Activated naive CD4-positive, alpha-beta T cell (primary cell): ENCODE results near the gene AIFM2.
"Not testable (repeated sequence)": the region's sequence is repeated elsewhere in the genome, so short reads cannot be mapped to it uniquely, and the experiment has no call there.

Experiments used
- DNase-seq, 4 experiments: peaks; one replicate each; lab custom pipeline; 2025; lab: John Stamatoyannopoulos, UW

AIFM2 gene

DNA sequence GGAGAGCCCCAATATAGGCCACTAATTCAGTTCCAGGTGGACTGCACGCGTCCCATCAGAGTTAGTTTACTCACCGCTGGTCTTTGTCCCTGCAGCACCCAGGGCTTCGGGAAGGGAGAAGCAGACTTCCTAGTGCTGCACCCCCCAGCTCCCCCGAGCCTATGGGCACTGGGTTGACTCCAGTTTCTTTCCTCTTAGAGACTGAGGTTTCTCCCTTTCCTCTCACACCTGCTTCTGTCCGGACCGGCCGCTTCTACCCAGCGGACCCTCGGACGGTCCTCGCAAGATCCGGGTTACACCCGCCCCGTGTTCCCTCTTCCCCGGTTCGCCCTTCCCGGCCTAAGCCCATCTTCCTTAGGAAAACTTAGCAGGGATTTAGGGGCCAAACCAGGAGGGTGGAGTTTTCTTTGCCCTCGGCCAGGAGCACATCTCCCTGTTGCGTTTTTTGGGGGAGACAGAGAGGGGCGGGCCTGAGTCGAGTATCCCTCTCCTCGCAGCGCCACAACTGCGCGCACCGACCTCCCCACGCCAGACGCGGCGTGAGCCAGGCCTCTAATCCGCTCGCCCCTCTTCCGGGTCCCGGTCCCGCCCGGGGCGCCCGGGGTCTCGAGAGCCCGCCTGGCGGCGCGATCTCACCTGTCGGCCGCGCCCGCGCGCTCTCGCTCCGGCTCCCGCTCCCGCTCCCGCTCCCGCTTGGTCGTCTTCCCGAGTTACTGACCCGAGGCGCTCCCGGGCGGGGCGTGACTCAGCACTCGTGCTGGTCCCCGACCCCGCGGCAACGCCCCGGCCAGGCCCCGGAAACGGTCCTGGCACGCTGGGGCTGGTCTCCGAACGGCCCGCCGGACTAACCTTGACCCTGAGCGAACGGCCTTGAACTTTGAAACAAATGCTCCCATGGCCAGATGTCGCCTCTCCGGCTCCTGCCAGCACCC lies at the start of gene AIFM2:
AIFM2 (minus strand) TSS at position 728 of the 932 bp plus-strand sequence. CDS start 8,741 bp downstream, outside the sequence.
- peak in 2 of 4 experiments; percentile 10 to 14 for DNase-seq

DNA sequence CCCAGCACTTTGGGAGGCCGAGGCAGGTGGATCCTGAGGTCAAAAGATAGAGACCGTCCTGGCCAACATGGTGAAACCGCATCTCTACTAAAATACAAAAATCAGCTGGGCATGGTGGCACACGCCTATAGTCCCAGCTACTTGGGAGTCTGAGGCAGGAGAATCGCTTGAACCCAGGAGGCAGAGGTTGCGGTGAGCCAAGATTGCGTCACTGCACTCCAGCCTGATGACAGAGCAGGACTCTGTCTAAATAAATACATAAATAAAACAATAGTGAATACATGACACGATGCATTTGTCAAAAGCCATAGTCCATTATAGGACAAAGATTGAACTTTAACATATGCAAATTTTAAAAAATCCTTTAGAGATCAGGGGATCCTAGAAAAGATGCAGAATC lies 46.6 kb upstream of the AIFM2 start:
- DNase-seq: not testable (repeated sequence)

DNA sequence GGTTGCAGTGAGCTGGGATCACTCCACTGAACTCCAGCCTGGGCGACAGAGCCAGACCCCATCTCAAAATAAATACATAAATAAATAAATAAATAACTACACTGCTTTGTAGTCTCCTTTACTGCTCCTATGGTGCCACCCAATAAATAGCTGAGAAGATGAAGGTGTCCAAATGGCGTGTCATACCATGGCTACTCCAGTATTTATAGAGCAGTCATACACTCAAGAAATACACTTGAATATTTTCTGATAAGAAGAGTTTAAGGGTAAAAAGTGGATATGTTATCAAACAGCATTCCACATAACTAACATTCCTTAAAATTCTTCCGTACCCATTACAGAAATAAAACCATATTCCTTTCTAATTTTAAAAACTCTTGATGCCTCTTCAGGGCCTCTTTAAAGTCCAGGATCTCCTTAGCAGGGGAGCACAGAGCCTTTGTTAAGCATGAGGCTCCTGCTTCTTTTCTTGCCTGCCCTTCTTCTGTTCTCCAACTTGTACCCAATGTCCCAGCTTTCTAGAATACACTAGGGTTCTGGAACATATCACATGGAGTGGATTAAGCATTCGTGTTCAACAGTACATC lies 45.6 kb upstream of the AIFM2 start:
- DNase-seq: no peak

DNA sequence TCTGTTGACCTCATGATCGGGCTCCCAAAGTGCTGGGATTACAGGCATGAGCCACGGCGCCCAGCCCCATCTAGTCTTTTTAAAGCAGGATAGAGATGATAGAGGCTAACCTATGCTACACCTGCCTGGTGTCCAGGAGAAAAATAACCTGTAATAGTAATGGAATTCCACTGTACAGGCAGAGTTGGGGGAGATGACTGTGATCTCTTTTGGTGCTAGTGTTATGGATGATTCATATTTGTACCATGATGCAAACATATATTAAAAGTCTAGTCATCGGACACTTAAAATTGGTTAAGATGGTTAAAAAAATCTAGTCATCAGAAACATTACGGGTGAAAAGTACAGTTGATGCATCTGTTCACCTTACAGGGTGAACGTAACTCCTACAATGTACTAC lies 43.8 kb upstream of the AIFM2 start:
- no peak for DNase-seq

DNA sequence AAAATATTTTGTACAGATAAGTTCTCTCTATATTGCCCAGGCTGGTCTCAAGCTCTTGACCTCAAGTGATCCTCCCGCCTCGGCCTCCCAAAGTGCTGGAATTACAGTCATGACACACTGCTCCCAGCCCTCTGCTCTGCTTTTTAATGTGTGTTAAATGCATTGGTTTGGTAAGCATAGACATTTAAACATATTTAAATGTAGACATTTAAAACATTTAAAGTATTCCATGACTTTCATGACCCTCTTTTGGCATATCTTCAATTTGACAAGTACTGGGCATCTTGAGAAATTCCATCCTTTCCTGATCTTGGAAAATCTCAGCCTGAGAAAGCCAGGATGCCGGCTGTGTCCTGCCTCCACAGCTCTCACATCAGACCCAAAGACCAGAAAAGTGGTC lies 42.9 kb upstream of the AIFM2 start:
- no peak for DNase-seq

DNA sequence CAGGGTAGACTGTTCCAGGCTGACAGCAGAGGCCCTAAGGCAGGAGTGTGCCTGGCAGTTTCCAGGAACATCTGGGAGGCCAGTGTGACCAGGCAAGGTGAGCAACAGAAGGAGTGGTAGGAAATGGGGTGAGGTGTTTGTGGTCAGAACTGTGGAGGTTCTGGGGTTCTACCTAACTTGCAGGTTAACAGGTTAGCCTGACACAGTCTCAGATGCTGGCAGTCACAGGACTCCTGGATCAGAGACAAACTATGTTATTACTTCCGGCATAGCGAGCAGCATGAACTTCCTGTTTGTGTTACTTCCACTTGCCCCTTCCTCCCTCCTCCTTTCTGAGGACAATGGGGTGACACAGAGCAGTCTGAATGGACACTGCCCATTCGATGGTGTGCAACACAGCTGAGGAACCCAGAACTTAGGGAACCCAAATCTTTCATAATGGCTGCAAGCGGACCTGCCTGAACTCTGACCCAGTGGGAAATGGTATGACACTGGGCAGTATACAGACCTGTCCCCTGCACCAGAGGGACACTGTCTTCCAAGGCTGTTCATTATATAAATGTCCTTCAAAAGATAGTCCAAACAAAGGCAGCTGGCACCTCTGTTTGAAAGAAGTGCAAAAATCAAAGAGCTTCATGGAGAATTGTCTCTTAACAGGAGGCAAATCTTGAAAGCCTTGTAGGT lies 41.6 kb upstream of the AIFM2 start:
- no peak for DNase-seq

DNA sequence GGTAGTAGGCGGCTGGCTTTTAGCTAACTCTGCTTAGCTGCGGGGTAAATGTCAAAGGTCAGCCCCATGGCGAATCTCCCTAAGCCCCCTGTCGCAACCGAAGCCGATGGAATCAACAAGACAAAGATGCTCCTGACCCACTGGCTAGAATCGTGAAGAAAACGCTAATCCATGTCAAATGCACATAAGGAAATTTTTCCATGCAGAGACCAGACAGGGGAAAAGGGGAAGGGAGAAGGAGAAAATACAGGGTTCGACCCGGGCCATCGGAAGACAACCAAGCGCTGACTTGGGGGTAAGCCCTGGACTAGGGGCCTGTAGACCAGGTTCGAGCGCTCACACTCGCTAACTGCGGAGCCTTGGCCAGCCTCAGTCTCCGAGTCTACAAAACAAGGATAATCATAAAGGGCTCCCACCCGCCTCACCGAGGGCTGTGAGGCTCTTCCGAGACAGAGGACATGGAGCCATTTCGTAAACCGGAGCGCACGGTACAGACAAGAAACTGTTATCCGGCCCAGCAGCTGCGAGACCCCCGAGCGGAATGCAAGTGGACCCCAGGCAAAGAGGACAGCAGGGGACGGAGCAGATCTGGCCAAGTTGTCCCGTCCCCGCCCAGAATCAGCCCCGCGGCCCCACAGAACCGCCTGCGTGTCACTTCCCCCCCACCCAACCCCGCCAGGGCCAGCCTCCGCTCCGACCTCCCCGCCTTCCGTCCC lies 37.2 kb upstream of the AIFM2 start:
- DNase-seq: no peak

DNA sequence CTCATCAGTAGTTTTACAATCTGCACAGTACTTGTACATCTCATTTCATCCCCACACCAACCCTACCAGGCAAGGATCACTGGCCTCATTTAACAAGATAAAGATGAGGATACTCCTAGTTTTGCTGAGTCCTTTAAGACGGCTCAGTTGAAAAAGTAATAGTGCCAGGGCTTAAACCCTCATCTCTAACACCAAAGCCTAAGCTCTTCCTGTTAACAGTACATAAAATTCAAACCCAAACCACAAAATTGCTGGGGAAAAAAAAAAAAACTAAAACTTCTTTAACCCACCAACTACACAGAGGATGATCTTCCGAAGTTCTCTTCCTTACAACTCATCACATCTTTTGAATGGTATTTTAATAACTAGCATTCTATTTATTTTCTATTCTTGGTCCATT lies 36.4 kb upstream of the AIFM2 start:
- no peak for DNase-seq

DNA sequence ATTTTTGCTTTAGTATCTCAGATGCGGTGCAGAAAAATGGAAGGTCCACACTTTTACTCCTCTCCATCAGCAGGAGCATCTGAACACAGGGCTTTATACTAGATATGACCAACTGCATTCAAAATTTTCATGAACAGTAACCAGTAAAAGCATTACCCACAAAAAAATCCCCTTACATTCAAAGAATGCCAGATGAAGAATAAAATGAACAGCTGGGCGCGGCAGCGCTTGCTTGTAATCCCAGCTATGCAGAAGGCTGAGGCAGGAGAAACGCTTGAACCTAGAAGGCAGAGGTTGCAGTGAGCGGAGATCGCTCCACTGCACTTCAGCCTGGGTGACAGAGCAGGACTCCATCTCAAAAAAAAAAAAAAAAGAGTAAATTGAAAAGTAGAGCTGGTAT lies 34.6 kb upstream of the AIFM2 start:
- DNase-seq: no peak

DNA sequence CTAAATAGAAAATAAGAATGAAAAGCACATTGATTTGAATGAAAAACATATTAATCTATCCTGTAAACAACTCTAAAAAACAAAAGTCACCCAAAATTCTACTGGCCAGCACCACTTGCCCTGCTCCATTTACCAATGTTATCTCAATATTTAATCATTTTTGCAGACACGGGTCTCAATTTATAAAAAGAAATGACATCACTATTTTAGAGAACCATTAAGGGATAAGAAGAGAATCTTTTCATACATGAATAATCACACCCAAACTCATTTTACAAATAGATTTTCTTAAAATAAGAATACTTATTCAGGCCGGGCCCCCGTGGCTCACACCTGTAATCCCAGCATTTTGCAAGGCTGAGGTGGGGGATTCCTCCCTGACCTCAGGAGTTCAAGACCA lies 33.8 kb upstream of the AIFM2 start:
- no peak for DNase-seq

DNA sequence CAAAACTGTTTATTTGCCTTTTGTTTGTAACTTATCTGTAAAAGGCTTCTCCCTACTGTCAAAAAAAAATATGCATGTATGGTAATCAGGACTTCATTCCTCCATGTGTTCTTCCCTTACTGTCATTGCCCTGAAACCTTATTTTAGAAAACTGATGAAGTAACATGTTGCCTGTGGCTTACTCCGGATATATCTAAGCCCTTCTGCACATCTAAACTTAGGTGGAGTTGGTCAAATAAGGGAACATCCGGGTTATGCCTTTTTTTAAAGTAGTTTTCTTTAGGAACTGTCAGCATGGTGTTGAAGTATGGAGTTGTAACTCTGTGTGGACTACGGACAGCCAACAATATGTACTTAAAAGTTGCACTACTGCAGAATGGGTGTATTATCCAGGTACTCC lies 31.5 kb upstream of the AIFM2 start:
- no peak for DNase-seq

DNA sequence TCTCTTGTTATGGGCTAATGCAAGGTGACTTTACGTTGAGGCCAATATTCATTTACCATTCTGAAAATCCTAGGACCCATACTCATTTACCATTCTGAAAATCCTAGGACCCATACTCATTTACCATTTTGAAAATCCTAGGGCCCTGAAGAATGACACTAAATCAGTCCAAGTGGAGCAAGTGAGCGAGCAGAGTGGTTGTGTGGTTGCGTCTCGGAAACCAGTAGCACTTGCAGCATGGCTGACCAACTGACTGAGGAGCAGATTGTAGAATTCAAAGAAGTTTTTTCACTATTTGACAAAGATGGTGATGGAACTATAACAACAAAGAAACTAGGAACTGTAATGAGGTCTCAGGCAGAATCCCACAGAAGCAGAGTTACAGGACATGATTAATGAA lies 30.8 kb upstream of the AIFM2 start:
- no peak for DNase-seq

DNA sequence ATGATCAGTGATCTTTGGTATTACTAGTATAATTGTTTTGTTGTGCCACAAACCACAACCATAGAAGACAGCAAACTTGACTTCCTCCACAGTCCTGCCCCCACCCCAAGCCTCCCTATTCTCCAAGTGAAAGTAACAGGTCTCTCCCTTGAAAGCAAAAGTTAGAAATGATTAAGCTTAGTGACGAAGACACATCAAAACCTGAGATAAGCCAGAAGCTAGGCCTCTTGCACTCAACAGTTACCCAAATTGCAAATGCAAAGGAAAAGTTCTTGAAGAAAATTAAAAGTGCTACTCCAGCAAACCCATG lies 30.2 kb upstream of the AIFM2 start:
- DNase-seq: no peak

DNA sequence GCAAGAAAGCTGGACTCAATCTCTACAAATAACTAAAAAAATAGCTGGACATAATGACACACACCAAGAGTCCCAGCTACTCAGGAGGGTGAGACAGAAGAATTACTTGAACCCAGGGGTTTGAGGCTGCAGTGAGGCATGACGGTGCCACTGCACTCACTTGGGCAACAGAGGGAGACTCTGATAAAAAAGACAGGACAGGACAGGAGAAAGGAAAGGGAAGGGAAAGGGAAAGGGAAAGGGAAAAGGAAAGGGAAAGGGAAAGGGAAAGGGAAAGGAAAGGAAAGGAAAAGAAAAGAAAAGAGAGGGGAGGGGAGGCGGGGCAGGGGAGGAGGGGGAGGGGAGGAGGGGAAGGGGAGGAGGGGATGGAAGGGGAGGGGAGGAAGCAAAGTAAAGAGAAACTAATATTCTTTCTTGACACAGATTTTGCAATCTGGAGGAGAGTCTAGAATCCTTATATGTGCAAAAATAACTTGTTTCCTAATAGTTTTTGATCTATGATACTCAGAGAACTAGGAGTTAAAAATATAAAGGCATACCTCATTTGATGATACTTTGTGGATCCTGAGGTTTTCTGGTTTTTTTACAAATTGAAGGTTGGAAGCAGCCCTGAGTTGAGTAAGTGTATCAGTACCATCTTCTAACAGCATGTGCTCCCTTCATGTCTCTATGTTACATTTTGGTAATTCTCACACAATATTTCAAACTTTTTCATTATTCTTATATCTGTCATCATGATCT lies 29.7 kb upstream of the AIFM2 start:
- no peak for DNase-seq

DNA sequence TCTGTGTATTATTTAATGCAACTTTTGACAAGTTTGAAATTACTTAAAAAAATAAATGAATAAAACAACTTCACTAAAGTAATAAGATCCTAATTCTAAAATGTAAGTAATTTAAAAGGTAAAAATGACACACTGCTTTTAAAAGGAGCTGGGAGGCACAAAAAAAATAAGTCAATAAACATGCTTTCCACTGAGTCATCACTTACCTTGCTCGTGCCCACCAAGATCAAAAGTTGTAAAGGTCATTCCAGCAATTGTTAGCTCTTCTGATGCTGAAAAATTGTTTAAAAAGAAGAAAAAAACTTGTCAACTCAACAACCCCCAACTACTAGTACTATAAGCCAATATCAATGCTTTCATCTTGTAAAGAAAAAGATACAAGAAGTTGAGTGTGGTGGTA lies 28.2 kb upstream of the AIFM2 start:
- no peak for DNase-seq

DNA sequence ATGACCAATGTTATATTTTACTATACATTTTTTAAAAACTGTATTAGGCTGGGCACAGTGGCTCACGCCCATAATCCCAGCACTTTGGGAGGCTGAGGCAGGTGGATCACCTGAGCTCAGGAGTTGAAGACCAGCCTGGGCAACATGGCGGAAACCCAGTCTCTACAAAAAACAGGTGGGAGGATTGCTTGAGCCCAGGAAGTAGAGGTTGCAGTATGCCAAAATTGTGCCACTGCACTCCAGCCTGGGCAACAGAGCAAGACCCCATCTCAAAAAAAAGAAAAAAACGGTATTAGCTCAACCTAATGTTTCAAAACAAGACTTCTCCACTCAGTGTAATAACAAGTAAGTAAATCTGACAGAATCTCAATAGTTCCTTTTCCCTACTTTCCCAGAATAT lies 26.7 kb upstream of the AIFM2 start:
- DNase-seq: not testable (repeated sequence)

DNA sequence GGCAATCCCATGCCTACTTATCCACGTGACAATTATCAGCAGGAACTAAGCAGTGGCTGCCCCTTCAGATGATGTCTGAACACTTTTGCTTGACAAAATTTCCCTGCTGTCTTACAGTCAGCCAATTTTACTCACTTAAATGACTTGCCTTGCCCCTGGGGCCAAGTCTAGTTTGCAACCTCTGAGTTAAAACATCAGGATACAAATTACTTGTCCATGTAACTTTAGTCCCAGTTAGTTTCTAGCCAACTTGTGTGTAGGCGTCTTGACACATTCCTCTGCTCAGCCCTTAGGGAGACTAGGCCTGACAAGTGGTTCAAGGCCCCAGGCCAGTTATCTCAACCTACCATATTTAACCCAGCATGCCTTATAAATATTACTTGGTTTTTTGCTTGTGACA lies 25.5 kb upstream of the AIFM2 start:
- DNase-seq: no peak

DNA sequence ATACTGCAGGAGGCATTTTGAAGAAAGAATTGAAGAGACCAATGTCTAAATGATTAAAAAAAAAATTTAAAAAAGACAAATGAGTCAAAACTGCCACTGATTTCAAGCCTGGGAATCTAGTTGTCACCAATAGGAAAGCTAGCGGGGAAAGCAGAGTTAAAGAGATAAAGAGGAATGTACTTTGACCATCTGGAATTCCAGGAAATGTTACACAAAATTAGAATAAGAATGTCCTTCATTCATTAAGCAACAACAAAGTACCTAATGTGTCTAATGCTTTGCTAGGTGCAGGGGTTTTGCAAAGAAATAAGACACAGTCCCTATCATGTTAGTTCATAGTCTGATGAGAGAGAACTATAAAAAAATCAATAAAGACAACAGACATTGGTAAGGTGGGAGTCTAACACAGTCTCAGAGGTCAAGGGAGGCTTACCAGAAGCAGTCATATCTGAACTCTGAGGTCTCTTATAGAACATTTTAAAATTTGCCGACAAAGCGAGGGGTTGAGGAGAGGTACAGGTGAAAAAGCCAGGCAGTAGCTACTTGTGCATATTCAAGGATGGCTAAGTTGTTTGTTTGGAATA lies 22.7 kb upstream of the AIFM2 start:
- no peak for DNase-seq

DNA sequence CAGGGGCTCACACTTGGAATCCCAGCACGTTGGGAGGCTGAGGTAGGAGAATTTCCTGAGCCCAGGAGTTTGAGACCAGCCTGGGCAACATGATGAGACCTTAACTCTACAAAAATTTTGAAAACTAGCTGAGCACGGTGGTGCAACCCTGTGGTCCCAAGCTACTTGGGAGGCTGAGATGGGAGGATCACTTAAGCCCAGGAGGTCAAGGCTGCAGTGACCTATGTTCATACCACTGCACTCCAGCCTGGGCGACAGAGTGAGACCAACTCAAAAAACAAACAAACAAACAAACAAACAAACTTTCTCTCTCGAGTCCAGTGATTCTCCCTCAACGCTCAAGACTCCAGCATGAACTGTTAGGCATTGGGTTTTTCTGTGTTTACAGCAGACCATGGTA lies 15.9 kb upstream of the AIFM2 start:
- DNase-seq: no peak

DNA sequence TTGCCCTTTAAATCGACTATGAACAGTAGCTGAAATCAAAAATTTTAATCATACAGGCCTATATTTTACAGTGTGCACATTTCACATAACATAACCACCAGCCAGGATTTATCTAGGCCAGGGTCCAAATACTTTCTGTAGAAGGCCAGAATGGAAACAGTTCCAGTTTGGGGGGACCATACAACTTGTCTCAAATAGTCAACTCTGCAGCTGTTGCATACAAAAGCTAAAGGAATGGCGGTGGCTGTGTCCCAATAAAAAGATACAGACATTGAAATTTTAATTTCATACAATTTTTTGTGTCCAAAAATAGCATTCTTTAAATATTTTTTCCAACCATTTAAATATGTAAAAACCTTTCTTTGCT lies 14.6 kb upstream of the AIFM2 start:
- no peak for DNase-seq

DNA sequence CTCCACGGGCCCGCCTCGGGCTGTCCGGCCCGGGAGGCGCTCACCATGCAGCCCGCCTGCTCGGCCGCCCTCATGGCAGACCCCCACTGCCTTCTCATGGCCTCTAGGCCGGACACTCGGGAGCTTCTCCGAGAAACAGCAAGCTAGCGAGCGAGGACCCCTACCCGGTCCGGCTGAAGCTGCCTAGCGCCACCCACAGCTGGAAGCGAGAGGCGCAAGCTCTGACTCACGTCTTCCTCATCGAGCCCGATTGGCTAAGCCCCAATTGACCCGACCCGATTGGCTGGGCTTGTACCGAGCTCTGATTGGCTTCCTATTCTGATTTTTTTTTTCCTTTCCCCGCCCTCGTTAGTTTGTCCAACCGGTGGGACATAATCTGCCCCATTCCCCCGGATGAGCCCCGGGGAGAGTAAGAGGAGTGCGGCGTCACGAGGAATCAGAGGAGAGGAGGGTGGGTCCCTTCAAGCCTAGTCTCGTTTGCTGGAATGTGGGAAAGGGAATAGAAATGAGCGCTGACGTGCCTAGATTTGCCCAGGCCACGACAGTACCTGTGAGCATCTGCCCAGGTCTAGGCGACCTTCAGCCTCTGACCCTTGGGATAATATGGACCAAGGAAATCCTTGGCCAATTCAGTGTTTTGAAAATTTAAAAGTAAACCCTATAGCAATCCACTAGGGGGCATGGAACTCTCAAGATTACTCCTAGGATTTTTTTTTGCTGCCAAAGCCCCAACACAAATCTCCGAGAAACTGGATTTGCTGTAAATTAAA lies 14.0 kb upstream of the AIFM2 start, which contains the start of gene TYSND1:
TYSND1 (minus strand) TSS at position 212 of the 770 bp plus-strand sequence; CDS start at position 98, 114 bp downstream.
- DNase-seq: peak; percentile 75 to 84 (median 78)
